Brain microvascular endothelial cell (primary cell): ENCODE measurements around the gene C10orf67.

ENCODE experiments used
- DNase-seq: peaks from one replicate; pipeline ENCODE4 v3.0.0-alpha.2; 2020
- H3K27ac ChIP-seq: fragments of 250-450 bp; sonication (Bioruptor Pico); 2 replicates; pipeline ENCODE4 v1.5.1; 2020; ENCODE audit warnings: mild to moderate bottlenecking, moderate library complexity
- H3K27me3 ChIP-seq: fragments of 250-450 bp; sonication (Bioruptor Pico); replicated peaks from 2 replicates; pipeline ENCODE4 v1.5.1; 2020; ENCODE audit warnings: mild to moderate bottlenecking
- H3K36me3 ChIP-seq: fragments of 250-450 bp; sonication (Bioruptor Pico); replicated peaks from 2 replicates; pipeline ENCODE4 v1.5.1; 2020; ENCODE audit warnings: mild to moderate bottlenecking
- H3K4me3 ChIP-seq: 2 replicates; pipeline ENCODE4 v1.5.1; 2011; ENCODE audit warnings: low read depth, mild to moderate bottlenecking, control low read depth, low read length, moderate library complexity
- CTCF ChIP-seq: IDR thresholded peaks from 2 replicates; pipeline ENCODE4 v1.5.1; 2011; ENCODE audit warnings: low read depth, mild to moderate bottlenecking, moderate library complexity, low read length, control low read depth, inconsistent platforms; ENCODE audit errors: missing control alignments
- in situ Hi-C: cut with HindIII; loops from 2 replicates; pipeline ENCODE4 v1.10.0; 2017; ENCODE audit warnings: low sequenced_read_pairs, low pct_ligation_motif_present

The C10orf67 gene

GRCh38 chr10:23194966-23195845 is 149.4 kb downstream of the C10orf67 start:
- H3K4me3 ChIP-seq, result no peak overlapping the region
- no peak for TF ChIP-seq CTCF
- no peaks in the 10 kb centered on the region for H3K36me3 ChIP-seq
- DNase-seq, result no peak
- peaks cover 89% of the 10 kb centered on the region for H3K27me3 ChIP-seq
- in situ Hi-C loops, result no loop called here
- H3K27ac ChIP-seq, result no peak overlapping the region

- in situ Hi-C loops, result no loop called here
- no peak for TF ChIP-seq CTCF
- no peak for DNase-seq
- H3K27me3 ChIP-seq, result peaks cover 83% of the 10 kb centered on the region
- no peak overlapping the region for H3K4me3 ChIP-seq
- no peaks in the 10 kb centered on the region for H3K36me3 ChIP-seq
- no peak overlapping the region for H3K27ac ChIP-seq
Observed at GRCh38 chr10:23194471-23194965, 150.1 kb downstream of the C10orf67 start.

- TF ChIP-seq CTCF, result no peak
- Histone ChIP-seq H3K4me3 (no peak overlapping the region), H3K27me3 (peaks cover 74% of the 10 kb centered on the region), H3K27ac (no peak overlapping the region), H3K36me3 (no peaks in the 10 kb centered on the region)
- no peak for DNase-seq
- in situ Hi-C loops, result no loop called here
Observed at GRCh38 chr10:23193435-23194074, 151.0 kb downstream of the C10orf67 start.

GRCh38 chr10:23192712-23193434 is 151.7 kb downstream of the C10orf67 start:
- no peak for TF ChIP-seq CTCF
- no peak for DNase-seq
- Histone ChIP-seq H3K27ac (no peak overlapping the region), H3K27me3 (peaks cover 72% of the 10 kb centered on the region), H3K4me3 (no peak overlapping the region), H3K36me3 (no peaks in the 10 kb centered on the region)
- in situ Hi-C loops, result no loop called here

GRCh38 chr10:23191764-23192711 is 152.6 kb downstream of the C10orf67 start, which contains the start of gene PTF1A:
Gene PTF1A (plus strand): TSS chr10:23192312. CDS start chr10:23192531, 219 bp downstream.
- TF ChIP-seq CTCF, result no peak
- in situ Hi-C loops, result no loop called here
- Histone ChIP-seq H3K27ac (no peak within 1 kb of the TSS), H3K36me3 (no peaks in the 10 kb centered on the region), H3K27me3 (peaks cover 65% of the 10 kb centered on the region), H3K4me3 (no peak within 1 kb of the TSS)
- DNase-seq, result no peak
